ENCODE measurements around the gene ITGAX.

DNA sequence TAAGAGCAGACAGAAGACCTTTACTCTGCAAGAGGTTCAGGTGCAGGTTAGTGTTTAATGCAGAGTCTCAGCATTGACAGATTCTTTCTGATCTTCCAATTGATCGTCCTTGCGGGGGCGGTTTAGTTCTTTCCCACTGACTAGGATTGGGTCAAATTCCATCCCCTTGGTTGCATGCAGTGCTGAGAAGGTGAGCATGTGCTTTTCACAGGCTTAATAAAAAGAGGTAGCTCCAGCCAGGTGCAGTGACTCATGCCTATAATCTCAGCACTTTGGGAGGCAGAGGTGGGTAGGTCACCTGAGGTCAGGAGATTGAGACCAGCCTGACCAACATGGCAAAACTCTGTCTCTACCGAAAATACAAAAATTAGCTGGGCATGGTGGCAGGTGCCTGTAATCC lies 30.7 kb downstream of the ITGAX start:
- TF ChIP-seq ZNF274 (IDR thresholded peaks at IDR 0.05; ENCODE audit: borderline replicate concordance, extremely low read depth, low read length), result no peak
- no peak for TF ChIP-seq CTBP2 (IDR thresholded peaks at IDR 0.05; ENCODE audit: borderline replicate concordance, insufficient read depth, insufficient read length, low read length)
- TF ChIP-seq, protein P1, sequence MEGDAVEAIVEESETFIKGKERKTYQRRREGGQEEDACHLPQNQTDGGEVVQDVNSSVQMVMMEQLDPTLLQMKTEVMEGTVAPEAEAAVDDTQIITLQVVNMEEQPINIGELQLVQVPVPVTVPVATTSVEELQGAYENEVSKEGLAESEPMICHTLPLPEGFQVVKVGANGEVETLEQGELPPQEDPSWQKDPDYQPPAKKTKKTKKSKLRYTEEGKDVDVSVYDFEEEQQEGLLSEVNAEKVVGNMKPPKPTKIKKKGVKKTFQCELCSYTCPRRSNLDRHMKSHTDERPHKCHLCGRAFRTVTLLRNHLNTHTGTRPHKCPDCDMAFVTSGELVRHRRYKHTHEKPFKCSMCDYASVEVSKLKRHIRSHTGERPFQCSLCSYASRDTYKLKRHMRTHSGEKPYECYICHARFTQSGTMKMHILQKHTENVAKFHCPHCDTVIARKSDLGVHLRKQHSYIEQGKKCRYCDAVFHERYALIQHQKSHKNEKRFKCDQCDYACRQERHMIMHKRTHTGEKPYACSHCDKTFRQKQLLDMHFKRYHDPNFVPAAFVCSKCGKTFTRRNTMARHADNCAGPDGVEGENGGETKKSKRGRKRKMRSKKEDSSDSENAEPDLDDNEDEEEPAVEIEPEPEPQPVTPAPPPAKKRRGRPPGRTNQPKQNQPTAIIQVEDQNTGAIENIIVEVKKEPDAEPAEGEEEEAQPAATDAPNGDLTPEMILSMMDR (IDR thresholded peaks at IDR 0.05; ENCODE audit: control extremely low read depth in 1 of 3, insufficient read depth in 1 of 3, low read depth in 1 of 3, low read length in 3 of 3), result no peak
- TF ChIP-seq EZH2 (IDR thresholded peaks at IDR 0.05; ENCODE audit: low read depth, low read length, severe bottlenecking), result no peak
- no peak for TF ChIP-seq GABPA (IDR thresholded peaks at IDR 0.05; ENCODE audit: borderline replicate concordance, insufficient read depth, low read length)
- TF ChIP-seq NANOG (IDR thresholded peaks at IDR 0.05; ENCODE audit: insufficient read depth, low read depth, low read length, poor library complexity, severe bottlenecking), result no peak
- TF ChIP-seq, protein P2, sequence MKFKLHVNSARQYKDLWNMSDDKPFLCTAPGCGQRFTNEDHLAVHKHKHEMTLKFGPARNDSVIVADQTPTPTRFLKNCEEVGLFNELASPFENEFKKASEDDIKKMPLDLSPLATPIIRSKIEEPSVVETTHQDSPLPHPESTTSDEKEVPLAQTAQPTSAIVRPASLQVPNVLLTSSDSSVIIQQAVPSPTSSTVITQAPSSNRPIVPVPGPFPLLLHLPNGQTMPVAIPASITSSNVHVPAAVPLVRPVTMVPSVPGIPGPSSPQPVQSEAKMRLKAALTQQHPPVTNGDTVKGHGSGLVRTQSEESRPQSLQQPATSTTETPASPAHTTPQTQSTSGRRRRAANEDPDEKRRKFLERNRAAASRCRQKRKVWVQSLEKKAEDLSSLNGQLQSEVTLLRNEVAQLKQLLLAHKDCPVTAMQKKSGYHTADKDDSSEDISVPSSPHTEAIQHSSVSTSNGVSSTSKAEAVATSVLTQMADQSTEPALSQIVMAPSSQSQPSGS (IDR thresholded peaks at IDR 0.05; ENCODE audit: low read length), result no peak
- TF ChIP-seq POLR2AphosphoS5 (IDR thresholded peaks at IDR 0.05; ENCODE audit: low read depth, low read length), result no peak
- TF ChIP-seq, protein P3, sequence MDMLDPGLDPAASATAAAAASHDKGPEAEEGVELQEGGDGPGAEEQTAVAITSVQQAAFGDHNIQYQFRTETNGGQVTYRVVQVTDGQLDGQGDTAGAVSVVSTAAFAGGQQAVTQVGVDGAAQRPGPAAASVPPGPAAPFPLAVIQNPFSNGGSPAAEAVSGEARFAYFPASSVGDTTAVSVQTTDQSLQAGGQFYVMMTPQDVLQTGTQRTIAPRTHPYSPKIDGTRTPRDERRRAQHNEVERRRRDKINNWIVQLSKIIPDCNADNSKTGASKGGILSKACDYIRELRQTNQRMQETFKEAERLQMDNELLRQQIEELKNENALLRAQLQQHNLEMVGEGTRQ (IDR thresholded peaks at IDR 0.05; ENCODE audit: low read length), result no peak
- no peak for TF ChIP-seq CHD2 (IDR thresholded peaks at IDR 0.05; ENCODE audit: low read length)
- TF ChIP-seq, protein P4, sequence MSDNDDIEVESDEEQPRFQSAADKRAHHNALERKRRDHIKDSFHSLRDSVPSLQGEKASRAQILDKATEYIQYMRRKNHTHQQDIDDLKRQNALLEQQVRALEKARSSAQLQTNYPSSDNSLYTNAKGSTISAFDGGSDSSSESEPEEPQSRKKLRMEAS (IDR thresholded peaks at IDR 0.05), result no peak
- TF ChIP-seq KDM1A (IDR thresholded peaks at IDR 0.05; ENCODE audit: borderline replicate concordance, low read length), result no peak
- TF ChIP-seq SIRT6 (IDR thresholded peaks at IDR 0.05; ENCODE audit: low read length), result no peak
- no peak for TF ChIP-seq FOSL1 (IDR thresholded peaks at IDR 0.05; ENCODE audit: insufficient read depth, low read depth, low read length)

Measured in H1 (cell line).